Purkinje cell (primary cell): Measurements from ENCODE around the gene DOCK11. TPM values are rescaled to one million over a fixed set of nuclear protein-coding genes. Genes with fewer than 3 reads are reported as not detected.

ENCODE experiments used
- polyA plus RNA-seq: library from polyadenylated mRNA; unstranded; fragments of >200 nt; fragmentation: Nextera tagmentation; gene quantifications from 2 replicates; pipeline ENCODE4 v1.2.1, GENCODE V29; 2014

DOCK11 gene
- 2.0 TPM in 1 of 2 replicates, not detected in the other for polyA plus RNA-seq

GRCh38 chrX:118495061-118495921 lies at the start of gene DOCK11:
TSS of gene DOCK11 (plus strand) at chrX:118495815. CDS start at chrX:118495972, 157 bp downstream.

GRCh38 chrX:118726887-118727685 lies 231.5 kb downstream of the DOCK11 start, which contains the start of gene IL13RA1:
TSS of gene IL13RA1 (plus strand) at chrX:118727606. CDS start at chrX:118727639, 33 bp downstream.

Other genes with a start within 250 kb of the DOCK11 start
- gene WDR44, start 149.7 kb upstream of the DOCK11 start, polyA plus RNA-seq, result 7.7 and 14.8 TPM in 2 replicates
- 0.48 and 1.7 TPM in 2 replicates for gene IL13RA1, start 231.8 kb downstream of the DOCK11 start, polyA plus RNA-seq